ENCODE data around the gene NPDC1.
"Not testable (repeated sequence)": the region's sequence is repeated elsewhere in the genome, so short reads cannot be mapped to it uniquely, and the experiment has no call there.

NPDC1 gene

DNA sequence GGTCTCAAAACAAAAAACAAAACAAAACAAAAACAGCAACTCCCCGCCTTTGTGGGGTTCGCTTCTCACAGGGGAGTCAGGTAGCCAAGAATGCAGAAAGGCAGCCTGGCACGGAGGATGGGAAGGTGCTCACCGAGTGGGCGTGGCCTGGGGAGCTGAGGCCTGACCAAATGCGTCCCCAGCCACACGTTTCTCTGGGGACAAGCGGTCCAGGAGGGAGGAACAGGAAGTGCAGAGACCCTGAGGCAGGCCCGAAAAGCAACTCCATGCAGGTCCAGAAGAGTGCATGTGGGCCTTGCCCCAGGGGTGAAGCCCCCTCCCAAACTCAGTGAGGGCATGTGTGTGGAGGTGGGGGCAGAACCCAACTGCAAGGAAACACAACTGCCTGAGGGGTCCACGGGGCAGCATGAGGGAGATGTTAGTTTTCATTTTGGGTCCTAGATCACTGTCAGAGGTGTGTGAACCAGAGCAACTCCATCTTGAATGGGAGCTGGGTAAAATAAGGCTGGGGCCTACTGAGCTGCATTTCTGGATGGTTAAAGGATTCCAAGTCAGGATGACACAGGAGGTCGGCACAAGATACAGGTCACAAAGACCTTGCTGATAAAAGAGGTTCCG lies 28.8 kb upstream of the NPDC1 start:
- no peak for DNase-seq

DNA sequence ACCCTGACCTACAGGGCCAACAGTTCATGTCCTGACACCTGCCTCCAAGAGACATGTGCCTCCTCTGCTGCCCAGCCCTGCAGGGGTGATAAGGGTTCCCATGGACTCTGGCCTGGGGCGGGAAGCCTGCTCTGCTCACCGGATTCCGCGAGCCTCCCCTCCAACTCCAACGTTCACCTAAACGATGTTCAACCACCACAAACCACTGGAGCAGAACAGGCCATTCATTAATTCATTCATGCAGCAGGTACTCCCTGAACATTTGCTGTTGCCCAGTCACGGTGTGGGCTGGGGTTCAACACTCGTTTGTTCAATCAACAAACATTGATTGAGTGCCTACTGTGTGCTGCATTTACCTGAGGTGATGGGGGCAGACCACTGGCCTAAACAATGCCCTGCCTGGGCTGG lies 28.0 kb upstream of the NPDC1 start:
- DNase-seq, result no peak

DNA sequence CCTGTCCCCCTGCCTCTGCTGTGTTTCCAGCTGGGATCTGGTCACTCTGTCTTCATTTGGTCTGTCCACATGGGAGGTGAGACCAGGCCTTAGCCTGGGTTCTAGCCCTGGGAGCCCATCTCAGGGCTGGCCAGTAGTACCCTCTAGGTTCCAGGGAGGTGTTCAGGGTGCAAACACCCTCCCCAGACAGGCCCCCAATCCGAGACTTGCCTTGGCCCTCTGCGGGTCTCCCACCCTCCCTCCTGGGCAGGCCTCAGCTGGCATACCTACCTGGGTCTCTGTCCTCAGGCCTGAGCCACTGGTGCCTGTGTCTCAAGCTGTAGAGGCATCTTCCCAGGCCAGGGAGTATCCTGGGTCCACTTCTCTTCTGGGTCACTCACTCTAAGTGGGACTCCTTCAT lies 25.3 kb upstream of the NPDC1 start:
- DNase-seq, result no peak

DNA sequence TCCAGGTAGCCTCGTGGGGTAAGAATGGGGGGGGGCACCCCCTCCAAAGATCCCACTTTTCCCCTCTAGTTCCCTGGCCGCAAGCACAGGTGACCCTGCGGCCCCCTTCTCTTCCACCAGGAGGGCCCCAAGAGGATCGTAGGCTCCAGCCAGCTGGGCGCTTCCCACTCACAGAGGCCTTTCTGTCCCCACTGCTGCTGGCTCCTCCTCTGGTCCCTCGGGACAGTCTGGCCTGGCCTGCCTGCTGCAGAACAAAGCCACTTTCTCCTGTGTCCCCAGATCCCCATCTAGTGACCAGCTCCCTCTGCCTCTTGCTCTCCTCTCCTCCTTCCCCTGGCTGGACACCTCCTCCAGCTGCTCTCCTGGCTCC lies 24.9 kb upstream of the NPDC1 start:
- no peak for DNase-seq

DNA sequence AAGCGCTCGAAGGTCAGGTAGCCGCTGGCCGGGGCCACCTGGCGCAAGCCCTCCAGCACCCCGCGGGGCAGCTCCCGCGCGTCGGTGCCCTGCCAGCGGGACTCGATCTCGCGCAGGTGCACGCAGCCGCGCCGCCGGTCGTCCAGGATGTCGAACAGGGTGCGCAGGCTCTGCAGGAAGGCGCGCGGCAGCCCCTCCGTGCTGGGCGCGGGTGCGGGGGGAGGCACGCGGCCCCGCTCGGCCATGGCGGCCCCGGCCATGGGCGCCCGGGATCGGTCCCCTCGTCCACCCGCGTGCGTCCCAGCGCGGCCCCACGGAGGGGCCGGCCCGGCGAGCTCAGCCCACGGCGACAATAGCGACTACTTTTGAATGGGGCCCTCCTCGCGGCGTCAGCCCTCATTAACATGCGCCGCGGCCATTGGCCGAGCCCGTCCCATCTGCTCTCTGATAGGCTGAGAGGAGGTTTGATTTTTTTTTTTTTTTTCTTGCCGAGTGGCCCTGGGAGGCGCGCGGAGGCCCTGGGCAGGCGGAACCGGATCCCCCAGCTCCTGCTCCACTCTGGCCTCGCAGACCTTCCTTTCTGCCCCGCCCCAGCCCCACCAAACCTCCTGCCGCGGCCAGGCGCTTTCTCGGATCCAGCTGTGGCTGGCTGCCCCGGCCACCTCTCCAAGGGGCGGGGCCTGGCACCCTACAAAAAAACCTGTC lies 24.4 kb upstream of the NPDC1 start, which contains the start of gene SAPCD2:
TSS of gene SAPCD2 (minus strand) at position 357 of the 705 bp plus-strand sequence. CDS start at position 260, 97 bp downstream.
- DNase-seq, result peak; percentile 65

DNA sequence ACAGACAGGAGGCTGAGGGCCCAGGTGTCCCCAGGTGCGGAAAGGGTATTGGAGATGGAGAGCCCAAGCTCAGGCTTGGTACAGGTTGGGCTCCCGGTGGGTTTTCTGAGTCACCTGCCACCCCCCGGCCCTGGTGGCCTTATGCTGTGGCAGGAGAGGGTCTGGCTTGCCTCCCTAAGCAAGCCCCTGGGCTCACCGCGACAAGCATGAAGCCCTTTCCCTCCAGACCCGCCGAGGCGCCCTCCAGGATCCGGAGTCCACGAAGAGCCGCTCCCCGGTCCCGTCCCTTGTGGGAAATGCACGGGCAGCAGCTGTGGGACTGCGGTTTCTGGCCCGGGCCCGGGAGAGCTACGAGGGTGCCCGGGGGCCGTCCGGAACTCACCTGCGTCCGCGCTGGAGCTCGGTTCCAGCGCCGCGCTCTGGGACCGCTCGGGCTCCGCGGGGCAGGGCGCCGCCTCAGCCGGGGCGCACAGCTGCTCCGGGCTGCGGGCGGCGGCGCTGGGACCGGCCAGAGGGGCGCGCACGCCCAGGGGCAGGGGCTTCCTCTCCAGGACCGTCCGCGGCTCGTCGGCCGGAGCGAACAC lies 23.6 kb upstream of the NPDC1 start:
- no peak for DNase-seq

DNA sequence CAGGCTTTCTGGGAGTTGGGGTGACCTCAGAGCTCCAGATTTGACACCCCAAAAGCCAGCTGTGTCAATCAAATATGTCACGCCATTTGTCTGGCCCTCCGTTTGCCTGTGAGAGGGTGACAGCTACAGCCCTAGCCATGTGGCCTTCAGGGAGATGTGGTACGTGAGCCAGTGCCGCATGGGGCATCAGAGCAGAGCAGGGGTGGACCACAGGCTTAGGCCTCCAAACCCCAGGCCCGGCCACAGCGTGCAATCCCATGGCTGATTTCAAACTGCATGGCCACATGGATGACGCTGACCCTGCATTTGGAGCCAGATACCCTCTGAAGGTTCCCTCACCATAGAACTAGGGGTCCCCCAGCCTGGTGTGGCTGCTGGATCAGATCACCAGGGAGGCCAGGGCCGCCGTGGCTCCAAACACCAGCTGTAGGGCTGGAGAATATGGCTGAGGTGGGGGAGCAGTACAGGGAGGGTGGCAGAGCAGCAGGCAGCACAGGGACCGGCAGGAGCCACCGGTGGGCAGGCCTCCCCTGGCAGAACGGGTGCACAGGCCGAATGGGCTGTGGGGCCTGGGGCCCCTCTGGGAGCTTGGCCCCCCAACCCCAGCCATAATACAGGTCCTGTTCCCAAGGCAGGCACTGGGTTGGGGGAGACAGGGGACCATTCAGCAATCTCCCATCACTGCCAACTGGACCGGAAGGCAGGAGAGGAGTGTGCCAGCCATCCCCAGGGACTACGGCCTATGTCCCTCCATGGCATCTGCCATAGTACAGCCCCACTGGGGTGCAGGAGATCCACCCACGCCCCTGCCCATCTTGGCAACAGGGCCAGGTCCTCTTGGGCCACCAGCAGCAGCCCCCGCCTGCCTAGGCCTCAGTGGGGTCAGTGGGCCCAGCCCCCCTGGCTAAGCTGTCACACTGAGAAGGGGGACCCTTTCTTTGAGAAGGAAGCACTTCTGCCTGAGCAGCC lies 22.8 kb upstream of the NPDC1 start:
- DNase-seq, result no peak

DNA sequence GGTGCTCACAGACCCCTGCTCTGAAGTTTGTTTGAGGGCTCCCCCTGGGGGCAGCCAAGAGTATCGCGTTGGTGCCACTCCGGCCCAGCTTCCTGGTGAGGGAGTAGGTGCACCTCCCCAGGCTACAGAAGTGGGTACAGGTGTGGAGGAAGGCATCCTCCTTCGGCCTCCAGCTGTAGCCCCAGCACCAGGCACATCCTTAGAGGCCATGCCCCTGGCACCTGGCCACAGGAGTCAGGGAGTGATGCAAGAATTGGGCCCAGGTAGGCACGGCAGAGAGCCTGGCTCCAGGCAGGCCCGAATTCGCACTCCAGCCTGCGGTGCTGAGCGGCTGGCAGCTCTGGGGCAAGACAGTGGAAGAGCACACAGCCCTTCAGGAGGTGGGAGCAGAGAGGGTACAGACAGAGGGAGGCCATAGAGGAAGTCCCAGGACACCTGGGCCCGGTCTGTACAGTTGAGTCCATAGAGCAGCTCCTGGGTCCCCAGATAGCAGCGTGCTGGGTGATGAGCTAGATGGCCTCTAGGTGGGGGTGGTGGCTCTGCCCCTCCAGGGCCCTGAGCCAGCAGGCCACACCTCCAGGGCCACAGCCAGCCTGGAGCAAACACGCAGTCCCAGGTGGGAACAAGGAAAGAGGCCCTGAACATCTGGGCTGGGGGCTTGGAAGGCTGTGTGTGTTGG lies 22.0 kb upstream of the NPDC1 start:
- peak; percentile 53 for DNase-seq

DNA sequence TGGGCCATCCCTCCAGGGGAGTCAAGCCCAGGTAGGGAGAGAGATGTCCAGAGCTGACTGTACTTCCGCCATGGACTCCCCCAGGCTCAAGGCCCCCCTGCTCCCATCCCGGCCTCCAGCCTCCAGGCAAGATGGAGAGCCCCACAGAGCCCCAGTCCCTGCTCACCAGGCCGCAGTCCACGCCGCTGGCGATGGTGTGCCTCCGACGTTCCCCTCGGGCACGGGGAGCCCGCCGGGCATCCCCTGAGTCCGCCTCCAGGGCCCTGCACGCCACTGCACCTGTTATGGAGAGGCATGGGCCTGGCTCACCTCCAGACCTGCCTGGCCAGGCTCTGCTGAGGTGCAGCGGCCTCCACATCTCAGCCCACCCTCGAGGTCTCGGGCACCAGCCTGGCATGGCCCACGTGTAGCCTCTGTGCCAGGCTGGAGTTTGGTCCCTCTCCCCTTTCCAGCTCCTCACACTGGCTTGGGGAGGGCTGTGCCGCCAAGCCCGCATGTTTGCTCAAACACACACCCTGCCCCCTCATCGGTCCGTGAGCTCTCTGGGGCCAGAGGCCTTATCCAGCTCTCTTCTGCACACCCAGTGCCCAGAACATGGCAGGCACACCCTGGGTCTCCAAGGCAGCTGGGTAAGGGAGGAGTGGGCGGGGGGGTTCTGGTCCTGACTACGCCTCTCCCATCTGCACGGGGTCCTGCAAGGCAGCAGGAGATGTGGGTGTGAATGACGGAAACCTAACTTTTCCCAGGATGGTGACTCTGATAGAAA lies 20.3 kb upstream of the NPDC1 start:
- no peak for DNase-seq

DNA sequence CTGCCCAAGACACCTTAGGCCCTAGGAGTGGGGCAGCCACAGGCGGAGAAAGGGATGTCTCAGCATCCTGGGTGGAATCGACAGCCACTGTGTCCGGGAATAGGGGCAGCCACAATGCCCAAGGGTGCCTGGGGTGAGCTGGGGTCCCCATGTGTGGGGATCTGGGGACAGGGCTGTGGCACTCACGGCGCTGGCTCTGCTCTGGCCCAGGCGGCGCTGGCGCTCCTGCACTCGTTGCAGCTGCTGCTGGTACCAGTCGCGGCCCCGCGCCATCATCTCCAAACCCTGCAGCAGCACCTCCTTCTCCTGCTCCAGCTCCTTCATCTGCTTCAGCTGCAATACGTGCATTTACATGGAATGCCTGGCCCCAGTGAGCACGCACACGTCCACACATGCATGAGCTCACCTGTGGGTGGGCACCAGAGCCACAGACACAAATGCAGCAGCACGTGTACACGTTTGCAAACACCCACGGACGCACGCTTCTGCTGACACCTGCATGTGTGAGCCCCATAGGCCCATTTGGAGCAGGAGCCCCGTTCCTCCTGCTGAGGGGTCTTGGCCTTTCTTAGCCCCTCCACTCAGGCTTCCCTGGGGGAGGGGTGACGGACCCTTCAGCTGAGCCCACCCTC lies 19.5 kb upstream of the NPDC1 start:
- DNase-seq, result no peak

DNA sequence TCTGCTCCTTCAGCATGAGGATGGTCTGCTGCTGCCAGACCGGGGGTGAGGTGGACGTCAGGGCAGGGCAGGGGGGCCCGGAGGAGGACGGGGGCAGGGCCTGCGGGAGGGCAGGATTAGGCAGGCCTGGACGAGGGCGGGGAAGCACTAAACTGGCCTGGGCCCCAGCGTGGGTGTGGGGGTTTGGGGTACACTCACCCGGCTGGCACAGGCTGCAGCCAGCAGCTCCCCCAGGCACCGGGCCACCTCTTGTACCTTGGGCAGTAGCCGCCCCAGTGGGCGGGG lies 18.8 kb upstream of the NPDC1 start:
- no peak for DNase-seq

DNA sequence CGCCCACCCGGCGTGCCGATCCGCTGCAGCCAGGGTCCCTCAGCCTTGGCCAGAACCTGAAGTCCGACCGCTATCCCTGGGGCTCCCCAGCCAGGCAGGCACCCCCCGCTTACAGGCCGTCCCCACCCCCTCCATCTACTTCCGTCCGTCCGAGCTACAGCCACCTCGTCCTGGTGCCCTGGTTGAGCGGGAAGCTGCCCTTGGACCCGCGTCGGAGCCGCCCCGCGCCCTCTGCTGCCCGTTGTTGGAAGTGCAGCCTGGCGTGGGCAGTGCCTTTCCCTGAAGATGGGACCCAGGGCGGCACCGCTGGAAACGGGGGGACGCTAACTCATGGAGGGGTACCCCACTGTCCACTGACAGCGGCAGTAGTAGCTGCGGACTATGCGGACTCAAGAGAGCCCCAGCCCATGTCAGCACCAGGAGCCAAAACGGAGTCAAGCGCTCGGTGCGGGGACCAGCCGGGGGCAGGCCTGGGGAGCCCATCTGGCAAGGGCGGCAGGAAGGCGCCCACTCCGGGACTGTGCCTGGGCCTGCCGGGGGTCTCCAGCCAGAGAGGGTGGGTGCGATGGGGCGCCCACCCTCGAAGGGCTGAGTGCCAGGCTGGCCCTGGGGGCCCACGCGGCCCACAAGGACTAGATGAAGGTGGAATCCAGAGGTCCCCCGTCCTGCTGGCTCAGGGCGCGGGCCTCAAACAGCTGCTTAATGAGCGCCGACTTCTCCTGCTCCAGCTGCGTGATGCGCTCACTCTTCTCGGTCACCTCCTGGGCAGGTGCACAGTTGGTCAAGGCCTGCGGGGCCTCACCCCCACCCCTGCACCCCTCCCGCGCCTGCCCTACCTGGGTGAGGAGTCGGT lies 18.3 kb upstream of the NPDC1 start:
- peak; percentile 18 for DNase-seq

DNA sequence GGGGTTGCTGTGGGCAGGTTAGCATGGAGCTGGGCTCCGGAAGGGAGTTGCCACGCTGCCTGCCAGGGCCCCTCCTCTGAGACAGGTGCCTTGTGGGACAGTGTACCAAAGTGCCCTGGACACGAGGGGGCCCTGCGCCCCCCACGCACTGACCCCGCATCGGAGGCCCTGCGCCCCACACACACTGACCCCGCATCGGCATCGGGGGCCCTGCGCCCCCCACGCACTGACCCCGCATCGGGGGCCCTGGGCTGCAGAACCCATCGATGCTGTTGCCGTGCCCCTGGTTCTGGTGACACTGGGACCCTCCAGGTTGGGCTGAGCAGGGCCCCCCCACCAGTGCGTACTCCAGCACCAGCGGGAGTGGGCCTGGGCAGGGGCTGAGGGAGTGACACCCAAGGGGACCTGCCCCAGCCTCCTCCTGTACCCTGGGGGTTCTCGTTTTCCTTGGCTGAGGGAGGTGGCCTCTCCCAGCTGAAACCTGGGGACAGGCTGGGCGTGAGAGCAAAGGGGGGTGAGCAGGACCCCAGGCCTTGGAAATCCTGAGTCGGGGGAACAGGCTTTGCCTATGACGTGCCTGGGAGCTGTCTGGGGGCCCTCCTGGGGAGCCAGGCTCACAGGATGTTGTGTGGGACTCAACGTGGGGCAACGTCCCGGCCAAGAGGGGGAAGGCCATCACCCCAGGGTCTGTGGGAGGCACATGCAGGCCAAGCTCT lies 17.5 kb upstream of the NPDC1 start:
- no peak for DNase-seq

DNA sequence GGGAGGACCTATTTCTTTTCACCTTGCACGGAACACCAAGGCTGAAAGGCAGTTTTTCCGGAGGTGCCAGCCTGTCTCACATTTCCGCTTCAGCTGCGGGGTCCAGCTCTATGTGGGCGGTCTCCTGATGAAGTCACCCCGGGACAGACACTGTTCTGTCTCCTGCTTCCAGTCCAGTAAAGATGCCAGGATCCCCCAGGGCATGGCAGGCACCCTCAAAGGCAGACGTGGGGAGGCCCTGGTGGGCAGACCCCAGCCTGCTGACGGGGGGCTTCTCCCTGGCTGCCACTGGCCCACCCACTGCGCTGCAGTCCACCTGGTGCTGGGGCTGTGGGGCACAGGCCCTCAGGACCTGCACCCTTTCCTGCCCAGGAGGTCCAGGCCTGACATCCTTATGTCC lies 16.8 kb upstream of the NPDC1 start:
- not testable (repeated sequence) for DNase-seq

DNA sequence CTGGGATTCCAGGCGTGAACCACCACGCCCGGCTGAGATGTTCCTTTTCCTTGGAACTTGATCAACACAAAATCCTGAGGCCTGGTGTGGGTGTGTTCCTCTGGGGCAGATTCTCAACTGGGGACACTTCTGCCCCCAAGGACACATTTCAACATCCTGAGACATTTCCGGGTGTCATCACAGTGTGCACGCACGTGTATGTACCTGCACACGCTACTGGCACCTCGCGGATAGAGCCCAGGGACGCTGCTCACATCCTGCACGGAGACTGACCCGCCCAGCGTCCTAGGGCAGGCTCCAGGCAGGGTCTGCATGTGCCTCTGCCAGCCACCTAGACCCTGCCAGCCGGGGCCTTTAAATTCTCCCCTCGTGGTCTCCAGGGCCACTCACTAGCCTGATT lies 16.4 kb upstream of the NPDC1 start:
- DNase-seq, result no peak

DNA sequence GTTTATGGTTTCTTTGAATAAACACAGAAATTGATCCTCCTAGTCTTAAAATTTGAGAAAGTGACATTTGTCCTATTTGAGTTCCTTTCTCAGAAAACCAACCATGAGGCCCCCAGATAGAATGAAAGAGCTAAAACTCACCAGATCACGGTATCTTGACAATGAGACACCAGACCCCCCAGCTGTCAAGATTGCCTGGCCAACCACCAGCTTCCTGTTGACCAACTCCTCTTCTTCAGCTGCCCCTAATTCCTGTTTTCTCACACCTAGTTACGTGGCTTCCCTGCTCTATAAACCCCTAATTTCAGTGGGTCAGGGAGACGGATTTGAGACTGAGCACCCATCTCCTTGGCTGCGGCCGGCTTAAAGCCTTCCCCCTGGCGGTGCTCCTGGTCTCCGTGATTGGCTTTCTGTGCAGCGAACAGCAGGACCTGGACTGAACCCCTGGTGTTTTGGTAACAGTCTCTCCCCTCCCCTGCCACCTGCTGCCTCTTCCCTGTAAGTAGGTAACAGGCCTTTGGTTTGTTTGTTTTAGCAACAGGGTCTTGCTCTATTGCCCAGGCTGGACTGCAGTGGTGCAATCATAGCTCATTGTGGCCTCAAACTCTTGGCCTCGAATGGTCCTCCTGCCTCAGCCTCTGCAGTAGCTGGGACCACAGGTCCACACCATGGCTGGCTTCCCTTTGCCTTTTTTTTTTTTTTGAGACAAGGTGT lies 12.7 kb upstream of the NPDC1 start:
- no peak for DNase-seq

DNA sequence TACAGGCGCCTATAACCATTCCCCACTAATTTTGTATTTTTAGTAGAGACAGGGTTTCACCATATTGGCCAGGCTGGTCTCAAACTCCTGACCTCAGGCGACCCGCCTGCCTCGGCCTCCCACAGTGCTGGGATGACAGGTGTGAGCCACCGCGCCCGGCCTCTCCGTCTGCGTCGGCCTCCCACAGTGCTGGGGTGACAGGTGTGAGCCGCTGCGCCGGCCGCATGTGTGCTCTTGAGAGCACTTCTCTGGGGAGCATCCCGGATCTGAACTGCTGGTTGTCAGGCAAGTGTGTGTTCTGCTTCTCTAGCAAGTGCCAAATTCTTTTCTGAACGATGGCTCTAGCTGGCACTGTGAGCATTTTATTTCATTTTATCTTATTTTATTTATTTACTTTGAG lies 11.6 kb upstream of the NPDC1 start:
- no peak for DNase-seq

DNA sequence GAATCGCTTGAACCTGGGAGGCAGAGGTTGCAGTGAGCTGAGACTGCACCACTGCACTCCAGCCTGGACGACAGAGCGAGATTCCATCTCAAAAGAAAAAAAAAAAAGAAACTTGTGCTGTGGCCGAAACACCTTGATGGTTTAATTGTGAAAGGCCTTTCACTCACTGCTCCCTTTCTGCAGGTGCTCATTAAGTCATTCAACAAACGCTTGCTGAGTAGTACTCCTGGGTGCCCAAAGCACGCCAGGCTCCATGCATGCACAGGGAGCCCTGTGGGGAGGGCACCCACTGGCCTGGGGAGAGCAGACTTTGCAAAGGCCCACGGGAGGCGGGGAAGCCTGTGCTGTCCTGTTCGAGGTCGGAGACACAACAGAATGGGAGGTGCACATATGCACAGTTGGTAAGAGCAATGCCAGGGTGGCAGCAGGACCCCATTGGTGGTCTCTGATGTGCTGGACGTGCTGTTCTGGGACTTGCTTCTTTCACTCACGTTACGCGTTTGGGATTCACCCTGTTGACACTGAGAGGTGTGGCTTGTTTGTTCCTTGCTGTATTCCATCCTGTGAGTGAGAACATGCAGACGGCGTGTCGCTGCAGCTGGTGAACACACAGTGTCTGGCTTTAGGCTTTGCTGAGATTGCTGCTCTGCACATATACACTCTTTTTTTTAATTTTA lies 10.9 kb upstream of the NPDC1 start:
- no peak for DNase-seq

Measured in T1000 (cell line).